GM18909 (cell line): ENCODE data around the gene EIF1B.

Experiments used
- ATAC-seq: cut with Tn5 transposase; IDR thresholded peaks from one replicate; pipeline ENCODE4 v1.9.1; 2021; ENCODE audit warnings: mild to moderate bottlenecking; ENCODE audit not compliant: unreplicated experiment, poor library complexity

EIF1B gene

DNA sequence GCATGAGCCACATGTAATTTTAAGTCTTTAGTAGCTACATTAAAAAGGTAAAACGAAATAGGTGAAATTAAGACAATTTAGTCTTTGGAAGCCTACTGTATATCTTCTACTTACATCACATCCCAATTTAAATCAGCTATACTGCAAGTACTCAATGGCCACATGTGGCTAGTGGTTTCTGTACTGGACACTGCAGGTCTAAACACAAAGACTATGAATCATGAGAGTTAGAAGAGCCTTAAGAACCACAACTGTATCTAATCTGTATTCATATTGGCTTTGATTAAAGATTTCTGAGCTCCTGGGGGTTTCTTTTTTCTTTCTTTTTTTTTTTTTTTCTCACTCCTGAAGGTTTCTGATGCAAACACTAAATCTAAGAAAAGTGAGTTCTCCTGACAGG, 2.3 kb upstream of the EIF1B start:
- no peak for ATAC-seq

DNA sequence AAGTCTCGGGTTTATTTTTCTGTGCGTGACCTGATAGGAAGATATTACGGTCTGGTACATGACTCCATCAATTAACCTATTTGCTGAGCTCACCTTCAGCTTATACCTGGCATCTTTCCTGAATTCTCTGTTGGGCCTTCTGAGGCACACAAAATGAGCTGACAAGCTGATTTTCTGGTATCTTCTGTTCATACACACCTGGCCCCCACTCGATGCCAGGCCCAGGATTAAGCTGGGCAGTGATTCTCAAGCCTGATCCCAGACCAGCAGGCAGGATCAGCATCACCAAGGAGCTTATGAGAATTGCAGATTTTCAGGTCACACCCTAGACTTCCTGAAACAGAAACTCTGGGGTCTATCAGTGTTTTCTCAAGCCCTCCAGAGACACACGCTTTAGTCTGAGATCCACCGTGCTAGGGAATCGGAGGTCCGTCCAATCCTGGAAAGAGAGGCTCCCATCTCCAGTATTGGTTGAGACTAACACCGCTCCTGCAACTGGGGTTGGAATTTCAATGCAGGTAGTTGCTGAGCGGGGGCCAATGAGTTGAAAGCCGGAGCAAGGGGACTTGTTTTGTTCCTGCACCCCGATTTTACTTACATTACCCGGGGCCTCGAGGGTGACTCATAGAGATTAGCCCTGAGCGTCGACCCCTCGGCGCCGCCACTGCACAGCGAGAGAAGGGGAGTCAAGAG, 636 bp upstream of the EIF1B start:
- no peak for ATAC-seq

DNA sequence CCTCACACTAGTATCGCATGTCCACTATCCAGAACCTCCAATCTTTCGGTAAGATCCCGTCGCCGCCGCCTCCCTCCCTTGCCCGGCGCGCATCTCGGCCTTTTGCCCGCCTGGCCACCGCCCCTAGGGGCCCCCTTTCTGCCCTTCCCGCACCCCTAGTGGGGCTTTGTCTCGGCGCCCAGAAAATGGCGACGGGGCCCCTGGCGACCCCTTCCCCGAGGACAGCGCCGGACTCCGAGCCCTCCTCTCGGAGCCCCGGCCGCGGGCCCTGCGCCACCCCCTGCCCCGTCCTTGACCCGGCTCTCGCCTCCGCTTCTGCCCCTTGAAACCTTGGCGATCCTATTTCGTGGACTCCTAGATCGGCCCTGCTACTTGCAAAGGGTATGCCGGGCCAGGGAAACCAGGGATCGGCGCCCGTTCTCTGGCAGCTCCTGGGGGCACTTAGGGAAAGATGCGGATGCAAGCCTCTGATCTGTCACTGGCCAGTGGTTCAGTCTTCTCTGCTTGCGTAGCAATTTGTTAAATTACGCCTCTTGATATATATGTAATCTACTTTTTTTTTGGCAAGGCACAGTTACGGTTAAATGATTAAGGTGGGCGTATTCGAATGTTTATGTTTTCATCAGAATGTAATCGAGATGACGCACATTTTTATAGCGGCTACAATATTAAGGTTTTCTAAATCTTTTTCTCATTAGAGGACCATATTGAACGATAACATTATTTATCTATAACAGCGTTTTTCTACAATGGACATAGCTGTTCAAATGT, 603 bp downstream of the EIF1B start:
- peak; percentile 32 for ATAC-seq

DNA sequence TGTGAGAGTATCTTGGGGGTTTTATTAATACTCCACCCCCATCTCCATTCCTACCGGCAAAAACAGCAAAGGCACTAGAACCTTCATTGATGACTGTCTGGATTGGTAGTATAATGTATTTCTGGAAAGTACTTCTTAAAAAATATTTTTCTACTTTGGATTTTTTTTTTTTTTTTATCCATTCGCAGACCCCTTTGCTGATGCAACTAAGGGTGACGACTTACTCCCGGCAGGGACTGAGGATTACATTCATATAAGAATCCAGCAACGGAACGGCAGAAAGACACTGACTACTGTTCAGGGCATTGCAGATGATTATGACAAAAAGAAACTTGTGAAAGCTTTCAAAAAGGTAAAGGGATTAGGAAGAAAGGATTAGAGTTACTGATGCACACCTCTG, 1.2 kb downstream of the EIF1B start:
- ATAC-seq, result no peak

DNA sequence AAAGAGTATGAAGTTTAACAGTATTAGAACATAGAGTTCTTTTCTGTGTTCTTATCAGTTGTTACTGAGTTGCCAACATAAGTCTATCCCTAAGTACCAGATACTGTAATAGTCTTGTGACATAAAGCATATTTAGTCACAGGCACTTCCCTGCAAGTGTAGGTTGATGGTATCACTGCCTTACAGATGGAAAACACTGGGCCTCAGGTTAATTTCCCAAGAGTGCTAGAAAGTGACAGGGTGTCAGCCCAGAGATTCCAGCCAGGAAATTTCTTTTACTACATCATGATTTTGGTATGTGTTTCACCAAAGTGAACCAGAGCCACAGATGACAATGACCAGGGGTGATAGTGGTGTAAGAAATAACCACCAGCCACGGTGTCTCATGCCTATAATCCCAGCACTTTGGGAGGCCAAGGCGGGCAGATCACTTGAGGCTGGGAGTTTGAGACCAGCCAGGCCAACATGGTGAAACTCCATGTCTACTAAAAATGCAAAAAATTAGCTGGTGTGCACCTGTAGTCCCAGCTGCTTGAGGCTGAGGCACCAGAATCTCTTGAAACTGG, 3.2 kb downstream of the EIF1B start:
- no peak for ATAC-seq

DNA sequence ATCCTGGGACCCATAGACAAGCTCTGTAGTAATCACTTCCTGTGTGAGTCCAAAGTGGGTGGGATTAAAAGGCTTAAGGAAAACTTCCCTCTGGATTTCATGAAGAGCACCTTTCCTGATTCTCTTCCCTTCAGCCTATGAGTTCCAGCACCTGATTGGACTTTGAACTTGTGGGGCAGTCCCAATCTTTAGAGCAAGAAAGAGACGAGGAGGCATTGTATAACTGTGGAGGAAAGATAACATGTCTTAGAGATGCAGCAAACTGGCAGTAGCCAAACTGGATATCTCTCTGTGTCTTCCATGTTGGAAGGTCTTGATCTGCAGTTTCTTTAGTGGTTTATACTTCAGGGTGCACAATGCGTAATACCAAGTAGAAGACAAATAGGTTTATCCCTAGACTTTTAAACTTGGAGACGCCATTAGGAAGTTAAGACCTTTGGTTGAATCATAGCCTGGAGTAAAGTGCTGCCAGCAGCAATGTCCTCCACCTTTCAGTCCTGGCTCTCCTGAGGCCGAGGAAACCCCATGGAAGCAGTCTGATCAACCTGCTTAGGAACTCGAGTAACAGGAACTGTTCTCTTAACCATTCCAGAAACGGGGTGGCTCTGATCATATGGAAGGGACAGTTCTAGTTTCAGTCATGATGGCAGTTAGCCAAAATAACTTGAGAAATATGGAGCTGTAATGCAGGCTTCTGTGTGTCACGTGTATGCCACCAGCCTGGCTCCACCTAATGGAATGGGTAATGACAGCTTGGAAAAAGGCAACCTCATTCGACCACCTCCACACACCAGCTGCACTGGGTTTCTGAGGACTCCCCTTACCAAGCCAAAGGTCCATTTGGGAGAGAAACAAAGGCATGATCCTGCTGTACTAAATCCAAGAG, 4.7 kb downstream of the EIF1B start:
- no peak for ATAC-seq

DNA sequence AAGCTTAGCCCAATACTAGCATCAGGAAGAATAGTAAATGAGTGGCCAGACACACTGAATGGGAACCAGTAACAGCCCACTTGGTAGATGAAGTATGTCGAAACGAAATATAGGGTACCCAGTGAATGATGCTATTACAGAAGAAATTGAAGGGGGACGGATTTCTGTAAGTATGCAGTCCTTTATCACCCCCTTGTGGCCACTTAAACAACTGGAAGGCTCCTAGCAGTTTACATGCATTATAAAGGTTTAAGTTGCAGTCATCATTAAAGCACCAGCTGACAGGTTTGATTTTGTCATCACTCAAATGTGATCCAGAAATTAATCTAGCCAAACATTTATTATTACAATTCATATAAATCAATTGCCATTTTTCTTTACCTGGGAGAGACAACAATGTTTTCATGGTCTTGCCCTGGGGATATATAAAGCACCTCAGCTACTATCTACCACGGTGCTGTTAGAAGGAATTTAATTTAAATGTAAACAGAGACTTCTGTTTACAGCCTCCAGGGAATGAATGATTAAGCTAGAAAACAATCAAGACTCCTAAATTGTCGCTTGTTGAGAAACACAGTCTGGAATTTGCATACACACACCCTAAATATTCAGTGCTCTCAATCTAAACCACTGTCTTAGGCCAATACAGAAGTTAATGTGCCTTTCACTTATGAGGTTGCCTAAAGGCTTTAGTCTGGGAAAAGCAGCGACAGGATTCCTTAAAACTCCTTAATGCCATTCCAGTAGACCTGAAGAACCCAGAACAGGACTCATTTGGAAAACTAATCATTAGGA, 7.8 kb downstream of the EIF1B start:
- peak; percentile 79 for ATAC-seq

DNA sequence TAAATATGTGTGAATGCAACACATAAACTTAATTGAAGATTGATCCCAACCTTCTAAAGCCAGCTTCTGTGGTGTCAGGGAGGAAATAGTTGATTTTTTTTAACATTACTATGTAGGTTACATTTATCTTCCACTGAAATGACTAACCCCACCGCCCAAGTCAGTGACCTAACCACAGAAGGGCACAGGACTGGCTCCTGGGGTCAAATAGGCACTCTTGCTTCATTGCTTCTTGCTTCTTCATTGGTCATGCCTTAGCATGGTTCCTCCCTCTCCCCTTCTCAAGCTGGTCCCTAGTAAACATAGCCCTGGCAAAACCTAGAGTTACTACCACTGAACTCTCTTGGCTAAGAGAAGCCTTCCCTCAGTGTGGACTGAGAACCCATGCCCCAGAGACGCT, 12.3 kb downstream of the EIF1B start:
- ATAC-seq, result no peak

DNA sequence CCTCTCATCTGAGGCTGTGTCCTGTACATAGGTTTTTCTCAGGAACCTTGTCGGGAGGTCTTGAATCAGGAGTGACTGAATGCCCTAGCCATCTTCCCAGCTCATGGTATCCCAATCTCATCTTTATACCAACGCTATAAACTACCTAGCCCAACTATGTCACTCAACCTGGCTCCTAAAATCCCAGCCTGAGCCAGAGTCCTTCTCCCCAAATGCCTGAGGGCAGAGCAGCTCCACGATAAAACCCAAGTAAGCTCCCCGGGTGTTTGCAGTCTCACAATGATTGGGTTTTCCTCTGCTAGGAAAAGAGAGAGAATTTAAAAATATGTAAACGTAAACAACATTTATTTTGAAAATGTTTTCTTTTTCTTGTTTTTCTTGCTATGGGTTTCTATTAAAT, 14.4 kb downstream of the EIF1B start:
- no peak for ATAC-seq

DNA sequence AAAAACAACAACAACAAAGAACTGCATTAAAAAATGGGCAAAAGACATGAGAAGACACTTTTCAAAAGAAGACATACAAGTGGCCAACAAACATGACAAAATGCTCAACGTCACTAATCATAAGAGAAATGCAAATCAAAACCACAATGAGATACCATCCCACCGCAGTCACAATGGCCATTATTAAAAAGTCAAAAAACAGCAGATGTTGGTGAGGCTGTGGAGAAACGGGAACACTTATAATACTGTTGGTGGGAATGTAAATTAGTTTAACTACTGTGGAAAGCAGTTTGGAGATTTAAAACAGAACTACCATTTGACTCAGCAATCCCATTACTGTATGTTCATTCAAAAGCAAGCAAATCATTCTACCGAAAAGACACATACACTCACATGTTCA, 15.1 kb downstream of the EIF1B start:
- ATAC-seq, result no peak

DNA sequence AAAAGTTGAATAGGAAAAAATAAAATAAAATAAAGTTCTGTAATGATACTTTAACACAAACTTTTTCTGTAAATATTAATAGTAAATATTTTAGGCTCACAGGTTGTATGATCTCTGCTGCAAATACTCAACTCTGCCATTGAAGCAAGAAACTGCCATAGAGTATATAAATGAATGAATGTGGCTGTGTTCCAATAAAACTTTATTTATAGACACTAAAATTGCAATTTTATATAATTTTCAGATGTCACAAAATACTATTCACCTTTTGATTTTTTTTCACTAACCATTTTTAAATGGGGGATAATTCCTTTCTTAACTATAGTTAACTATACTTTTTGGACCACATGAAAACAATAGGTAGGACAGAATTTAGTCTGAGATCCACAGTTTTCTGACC, 16.0 kb downstream of the EIF1B start:
- no peak for ATAC-seq

DNA sequence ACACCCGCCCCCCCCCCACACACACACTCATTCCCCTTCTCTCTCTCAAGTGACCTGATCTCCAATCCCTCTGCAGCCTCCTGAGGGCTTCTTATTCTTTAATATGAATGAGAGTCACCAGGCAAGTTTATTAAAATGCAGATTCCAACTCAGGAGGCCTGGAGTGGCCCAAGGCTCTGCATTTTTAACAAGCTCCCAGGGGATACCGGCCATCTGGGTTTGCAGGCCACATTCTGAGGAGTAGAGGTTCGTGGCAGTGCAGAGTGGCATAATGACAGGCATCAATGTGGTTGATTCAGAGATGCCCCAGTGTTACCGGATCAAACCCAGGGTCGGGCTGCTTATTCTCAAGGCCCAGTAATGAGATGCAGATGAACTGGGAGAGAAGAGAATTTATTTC, 18.9 kb downstream of the EIF1B start:
- ATAC-seq, result no peak

DNA sequence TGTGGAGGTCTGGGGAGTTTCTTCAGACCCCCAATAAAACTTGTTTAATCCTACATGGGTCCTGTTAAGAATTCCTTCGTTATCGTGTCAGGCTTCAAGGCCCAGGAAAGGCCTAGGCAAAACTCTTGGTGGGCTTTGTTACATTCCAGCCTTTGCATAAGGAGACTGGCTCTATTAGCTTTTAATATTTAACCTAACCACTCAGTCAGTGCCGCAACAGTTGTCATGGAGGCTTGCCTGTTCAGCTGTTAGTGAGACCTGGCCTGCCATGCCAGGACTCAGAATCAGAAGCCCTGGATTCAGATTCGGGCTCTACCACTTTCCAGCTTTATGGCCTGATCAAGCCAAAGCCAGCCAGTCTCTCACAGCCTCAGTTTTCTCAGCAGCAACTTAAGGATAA, 19.6 kb downstream of the EIF1B start:
- ATAC-seq, result no peak

DNA sequence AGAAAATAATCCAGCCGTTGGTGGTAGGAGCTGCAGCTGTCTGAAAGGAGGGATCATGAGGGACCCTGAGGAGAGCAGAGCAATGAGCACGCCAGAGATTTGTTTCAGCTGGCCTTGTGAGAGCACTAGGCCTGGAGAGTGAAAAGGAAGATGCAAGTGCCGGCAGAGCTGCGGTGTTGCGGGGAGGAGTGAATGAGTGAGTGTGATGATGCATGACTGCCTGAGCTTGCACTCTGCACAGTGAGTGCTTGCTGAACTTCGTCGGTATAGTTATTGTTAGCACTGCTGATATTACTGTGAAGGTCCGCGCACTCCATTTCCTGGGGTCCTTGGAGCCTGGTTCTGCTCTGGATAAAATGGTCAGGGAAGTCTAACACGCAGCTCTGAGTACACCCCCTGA, 23.2 kb downstream of the EIF1B start:
- no peak for ATAC-seq

DNA sequence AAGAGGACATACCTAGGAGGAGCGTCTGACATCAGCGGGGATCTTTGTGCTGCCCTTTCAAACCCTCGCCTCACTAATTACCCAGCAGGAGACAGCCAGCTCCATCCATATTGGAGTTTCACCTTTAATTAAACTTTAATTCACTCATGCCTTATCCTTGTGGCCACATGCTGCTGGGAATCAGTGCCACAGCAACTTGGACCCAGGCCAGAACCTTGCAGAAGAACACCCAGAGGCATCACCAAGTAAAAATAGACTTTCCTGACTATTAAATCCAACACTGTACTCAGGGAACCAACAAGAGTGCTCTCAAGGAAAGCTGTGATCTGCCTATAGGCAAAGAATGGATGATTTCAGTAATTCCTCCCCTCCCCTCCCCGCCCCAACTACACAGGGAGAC, 23.9 kb downstream of the EIF1B start:
- ATAC-seq, result no peak

DNA sequence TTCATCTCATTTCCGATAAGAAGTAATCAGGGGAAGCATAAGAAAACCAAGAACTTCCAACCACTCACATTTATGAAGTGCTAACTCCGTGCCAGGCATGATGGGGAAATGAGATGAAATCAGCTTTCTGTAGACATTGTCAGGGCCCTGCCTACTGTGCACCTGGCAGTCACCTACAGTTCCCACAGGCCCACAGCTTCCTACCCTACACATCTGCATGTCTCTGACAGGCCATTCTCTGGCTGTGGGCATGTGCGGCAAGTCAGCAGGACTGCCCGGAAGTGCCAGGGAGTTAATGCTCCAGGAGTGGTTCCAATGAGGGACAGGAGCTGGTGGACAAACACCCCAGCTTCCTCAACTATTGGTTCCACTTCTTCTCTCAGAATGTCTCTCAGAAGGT, 24.3 kb downstream of the EIF1B start:
- no peak for ATAC-seq

DNA sequence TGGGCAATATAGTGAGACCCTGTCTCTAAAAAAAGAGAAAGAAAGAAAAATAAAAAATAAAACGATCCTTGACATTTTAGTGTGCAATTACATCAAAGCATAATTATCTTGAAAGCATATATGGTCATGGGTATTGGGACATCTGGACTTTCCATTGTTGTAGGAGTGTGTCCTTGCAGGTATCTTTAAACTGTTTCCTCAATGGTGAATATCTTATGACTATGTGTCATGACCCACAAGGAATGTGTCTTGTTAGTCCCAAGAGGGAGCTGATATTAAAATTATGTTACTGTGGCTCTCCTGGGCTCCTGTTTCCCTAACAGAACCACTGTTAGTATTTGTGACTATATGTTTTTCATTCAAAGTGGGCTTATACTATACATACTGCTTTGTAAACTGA, 26.6 kb downstream of the EIF1B start:
- ATAC-seq, result no peak

DNA sequence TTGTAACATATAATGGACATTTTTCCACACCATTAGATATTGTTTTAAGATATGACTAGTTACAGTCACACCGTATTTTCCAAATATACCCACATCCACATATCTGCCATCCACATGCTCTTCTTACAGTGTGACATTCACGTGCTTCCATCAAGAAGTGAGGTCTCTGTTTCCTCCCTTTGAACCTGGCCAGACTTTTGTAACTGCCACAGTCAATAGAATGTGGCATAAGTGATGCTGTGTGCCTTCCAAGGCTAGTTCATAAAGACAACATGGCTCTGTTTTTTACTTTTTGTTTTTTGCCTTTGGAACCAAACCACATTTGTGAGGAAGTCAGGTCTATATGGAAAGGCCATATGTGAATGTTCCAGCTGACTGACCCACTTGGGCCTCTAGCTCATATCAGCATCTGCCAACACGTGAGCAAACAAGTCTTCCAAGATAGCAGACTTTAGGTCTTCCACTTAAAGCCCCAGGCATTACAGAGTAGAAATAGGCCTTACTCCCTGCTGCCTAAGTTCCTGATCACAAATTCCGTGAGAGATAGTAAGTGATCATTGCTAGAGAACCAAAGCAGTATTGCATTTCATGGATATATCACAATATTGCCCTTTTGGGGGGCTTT, 27.1 kb downstream of the EIF1B start:
- no peak for ATAC-seq
